ENCODE results near the gene BTN3A1.

DNA sequence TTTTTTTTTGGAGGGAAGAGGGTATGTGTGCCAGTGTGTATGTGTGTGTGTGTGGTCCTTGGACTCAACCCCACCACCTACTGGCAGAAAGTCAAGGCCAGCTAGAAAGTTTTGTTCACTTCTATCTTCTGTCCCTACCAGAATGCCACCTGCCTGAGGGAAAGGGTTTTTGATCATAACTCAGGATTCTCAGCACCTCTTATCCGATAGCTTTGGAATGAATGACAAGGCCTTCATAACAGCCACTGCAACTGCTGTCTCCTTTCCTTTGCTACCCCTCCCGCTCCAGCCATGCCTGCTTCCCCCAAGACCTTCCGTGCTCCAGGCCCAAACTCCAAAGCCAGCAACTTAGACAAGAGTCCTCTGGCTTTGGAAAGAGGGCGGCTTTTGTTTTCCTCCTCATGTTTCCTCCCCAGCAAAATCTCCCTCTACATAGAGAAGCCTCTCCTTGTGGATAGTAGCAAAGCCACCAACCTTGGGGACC lies 18.7 kb downstream of the BTN3A1 start:
- no peak for TF ChIP-seq POLR2AphosphoS5 (IDR thresholded peaks at IDR 0.05; ENCODE audit: low read depth, low read length)
- no peak for TF ChIP-seq POLR2A (IDR thresholded peaks at IDR 0.05; ENCODE audit: low read depth, low read length)
- TF ChIP-seq PAX5 (IDR thresholded peaks at IDR 0.05; ENCODE audit: insufficient read depth, low read length, severe bottlenecking) = no peak
- no peak for TF ChIP-seq TAF1 (IDR thresholded peaks at IDR 0.05; ENCODE audit: low read depth, low read length)
- TF ChIP-seq POU2F2 (IDR thresholded peaks at IDR 0.05; ENCODE audit: low read depth, low read length) = no peak
- TF ChIP-seq SPI1 (IDR thresholded peaks at IDR 0.05; ENCODE audit: low read depth, low read length) = no peak
